CD4-positive, alpha-beta T cell treated with Interleukin-21 for 1 hour (primary cell): Measurements from ENCODE around the gene FBLN1.
"Not testable (repeated sequence)": the region's sequence is repeated elsewhere in the genome, so short reads cannot be mapped to it uniquely, and the experiment has no call there.

ENCODE experiments used
- DNase-seq: peaks from one replicate; pipeline ENCODE4 v3.0.0-alpha.2; 2020

The FBLN1 gene

DNA sequence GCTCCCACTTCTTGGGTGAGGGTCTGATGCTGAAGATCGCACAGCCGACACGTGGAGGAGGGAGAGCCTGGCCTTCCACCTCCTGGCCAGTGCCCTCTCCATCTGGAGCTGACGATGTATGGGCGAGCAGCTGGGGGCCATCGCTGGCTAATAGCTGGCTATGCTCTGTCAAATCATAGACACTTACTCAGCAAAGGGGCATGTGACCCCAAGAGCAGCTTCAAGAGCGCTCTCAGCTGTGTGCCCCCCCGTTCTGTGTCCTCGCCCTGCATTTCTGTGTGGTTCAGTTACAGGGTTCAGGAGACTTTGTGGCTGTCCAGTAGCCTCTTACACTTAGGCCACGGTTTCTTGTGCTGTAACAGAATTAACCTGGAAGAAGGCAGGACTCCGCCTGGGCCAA, 26.4 kb downstream of the FBLN1 start:
- no peak for DNase-seq

DNA sequence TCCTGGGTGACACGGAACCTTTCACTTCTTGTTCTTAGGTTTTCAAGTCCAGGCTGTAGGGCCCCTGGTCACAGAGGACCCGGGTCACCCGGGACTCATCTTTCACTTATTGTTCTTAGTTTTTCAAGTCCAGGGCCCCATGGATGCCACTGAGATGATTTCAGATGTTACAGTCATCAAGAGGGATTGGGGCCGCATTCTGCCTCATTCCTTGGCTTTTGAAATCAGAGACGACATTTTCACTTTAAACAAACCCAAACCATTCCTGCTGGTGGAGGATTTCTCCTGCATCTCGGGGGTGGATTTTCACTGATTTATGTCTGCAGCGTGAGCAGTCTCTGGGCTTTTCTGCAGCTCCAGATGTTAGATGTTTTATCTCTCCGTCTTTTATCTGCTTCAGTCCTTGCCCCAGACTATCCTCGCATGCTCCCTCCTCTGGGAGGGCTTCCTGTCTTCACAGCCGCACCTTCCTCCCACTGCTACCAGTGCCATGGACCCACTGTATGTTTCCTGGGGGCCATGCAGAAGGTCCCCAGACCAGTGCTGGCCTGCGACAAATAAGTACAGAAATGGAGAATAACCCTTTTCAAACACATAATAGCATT, 27.4 kb downstream of the FBLN1 start:
- DNase-seq = no peak

DNA sequence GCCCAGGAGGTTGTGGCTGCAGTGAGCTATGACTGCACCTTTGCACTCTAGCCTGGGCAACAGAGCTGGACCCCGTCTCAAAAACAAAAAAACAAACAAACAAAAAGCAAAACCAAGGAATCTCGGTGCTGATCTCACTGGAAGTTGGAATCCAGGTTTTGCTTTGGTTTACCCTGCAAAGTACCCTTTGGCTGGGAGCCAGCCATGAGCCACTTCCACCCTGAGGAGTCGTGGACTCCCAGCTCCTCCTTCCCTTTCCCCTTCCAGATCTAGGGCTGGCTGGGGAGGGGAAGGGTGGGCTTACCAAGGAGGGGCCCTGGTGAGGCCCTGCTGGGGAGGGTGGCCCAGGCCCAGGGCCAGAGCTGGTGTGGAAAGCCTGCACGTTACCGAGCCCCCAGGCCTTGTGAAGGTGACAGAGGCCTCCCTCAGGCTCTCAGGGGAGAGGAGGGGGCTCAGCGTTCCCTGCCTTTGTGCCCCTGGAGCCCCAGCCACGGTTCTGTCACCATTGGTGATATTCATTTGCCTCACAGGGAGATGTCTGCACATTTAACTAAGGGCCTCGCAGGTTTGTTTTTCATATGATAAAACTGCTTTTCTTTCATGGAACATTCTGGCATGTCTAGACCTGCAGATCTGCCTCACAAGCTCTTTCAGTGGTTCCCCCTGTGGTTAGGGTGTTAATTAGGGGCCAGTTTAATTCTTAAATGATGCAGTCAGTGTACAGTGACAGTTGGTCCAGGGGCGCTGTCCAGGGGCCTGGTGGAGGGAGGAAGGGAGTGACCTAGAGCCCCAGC, 29.0 kb downstream of the FBLN1 start:
- no peak for DNase-seq

DNA sequence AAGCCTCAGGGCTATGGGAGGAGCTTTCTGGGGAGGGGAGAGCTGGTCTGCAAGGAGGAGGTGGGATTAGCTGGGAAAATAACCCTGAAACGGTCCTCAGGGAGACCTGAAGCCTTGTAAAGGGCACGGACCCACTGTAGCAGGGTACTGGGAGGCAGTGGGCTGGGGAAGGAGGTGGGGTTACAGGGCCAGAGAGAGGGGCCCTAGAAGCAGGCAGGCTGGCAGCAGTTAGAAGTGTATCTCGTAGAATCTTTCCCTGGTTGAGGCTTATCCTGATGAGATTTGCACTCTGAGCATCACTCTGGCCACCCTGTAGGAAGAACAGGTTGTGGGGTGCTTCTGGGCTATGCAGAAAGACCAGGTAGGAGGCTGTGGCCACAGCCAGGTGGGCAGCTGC, 29.6 kb downstream of the FBLN1 start:
- DNase-seq = no peak

DNA sequence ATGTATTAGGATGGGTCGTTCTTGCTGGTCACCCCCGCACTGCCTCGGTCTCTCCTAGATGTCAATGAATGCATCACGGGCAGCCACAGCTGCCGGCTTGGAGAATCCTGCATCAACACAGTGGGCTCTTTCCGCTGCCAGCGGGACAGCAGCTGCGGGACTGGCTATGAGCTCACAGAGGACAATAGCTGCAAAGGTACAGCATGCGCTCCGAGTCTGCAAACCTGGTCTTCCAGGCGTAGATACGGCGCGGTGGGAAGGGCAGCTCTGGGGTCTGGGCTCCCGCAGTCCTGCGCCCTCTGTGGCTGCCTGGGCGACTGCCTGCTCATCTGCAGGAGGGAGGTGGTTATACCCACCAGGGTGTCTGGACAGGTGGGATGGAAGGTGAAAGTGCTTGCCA, 31.0 kb downstream of the FBLN1 start:
- DNase-seq = no peak

DNA sequence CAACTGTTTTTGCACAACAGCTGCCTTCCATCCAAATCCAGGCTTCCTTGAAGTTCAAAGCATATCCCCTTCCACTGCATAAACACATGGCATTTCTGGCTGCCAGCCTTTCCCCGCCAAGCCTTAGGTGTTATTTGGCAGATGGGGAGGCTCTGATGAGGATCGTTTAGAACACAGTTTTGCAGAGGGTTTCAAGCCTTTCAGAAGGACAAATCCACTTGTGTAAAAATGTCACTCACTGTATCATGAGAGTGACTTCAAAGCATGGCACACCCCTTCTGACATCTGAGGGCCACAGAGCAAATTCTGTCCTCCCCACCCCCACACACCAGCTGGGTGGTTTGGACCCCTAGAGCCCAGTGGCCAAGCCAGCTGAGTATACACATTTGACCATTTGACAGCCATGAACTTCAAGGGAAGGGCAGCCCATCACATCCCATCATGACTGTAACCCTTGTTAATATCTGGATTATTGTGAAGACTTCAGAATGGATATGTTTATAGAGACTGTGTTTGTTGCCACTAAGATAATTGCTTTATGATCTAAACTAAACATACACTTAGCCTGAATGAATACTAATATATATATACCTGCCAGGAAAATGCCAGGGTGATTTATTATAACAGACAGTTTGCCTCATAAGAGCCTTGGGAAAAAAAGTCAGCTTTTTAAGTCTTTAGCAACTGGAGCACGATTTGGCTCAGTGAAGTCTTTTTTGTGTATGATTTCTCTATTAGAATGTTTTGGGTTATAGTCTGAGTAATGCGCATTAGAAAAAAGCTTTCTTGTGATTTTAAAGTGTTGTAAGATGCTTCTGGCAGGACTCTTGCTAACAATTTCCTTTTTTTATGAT, 31.9 kb downstream of the FBLN1 start:
- no peak for DNase-seq

DNA sequence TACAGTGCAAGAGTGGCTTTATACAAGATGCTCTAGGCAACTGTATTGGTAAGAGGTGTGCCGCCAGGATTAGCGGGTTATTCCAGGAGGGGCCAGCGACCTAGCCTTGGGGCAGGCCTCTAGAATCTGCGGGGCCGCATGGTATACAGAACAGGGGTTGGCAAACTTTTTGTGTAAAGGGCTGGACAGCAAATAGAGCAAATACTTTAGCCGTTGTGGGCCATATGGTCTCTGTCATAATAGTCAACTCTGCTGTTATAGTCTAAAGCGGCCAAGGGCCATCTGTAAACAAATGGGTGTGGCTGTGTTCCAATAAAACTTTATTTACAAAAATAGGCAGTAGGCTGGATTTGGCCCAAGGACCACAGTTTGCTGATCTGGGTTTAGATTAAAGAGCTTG, 32.6 kb downstream of the FBLN1 start:
- no peak for DNase-seq

DNA sequence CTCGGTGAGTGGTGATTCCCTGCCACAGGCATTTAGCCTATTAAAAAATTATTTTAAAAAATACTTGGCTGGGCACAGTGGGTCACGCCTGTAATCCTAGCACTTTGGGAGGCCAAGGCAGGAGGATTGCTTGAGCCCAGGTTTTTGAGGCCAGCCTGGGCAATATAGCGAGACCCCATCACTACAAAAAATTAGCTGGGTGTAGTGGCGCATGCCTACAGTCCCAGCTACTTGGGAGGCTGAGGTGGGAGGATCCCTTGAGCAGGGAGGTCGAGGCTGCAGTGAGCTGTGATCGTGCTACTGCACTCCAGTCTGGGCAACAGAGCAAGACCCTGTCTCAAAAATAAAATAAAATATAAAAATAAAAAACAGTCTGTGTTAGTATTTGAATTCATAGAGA, 33.2 kb downstream of the FBLN1 start:
- not testable (repeated sequence) for DNase-seq

DNA sequence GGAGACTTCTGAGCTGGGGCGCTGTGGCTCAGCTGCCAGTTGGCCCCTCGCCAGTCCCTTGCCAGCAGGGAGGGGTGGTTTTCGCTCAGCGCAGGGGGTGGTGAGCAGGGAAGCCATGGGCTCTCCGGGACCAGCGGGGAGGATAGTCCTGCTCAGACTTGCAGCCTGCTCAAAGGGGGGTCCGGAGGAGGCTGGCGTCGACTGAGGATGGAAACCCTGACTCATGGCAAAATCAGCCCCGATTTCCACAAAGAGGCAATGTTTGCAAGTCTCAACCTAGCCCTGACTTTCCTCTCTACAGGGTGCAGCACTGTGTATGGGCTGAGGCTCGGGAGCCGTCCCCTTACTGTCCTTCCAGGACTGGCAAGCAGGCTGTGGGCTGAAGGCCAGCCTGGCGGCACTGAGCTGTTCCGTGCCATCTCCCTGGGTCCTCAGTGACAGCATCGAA, 35.1 kb downstream of the FBLN1 start:
- no peak for DNase-seq

DNA sequence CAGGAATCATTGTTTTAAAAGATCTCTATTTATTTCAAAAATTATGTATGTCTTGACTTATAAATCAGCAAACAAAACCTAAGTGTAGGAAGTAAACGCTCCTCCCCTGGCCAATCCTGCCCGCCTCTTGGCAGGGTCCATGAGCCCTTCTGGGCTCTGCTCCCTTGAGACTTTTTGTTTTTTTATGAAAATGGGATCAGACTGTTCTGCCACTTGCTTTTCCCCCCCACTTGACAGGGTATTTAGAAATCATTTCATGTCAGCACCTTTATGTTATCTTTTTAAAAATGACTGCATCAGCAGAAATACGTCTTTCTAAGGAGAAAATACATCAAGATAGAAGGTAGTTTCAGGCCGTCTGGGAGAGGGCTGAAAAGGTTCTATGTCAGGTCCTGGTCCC, 35.6 kb downstream of the FBLN1 start:
- no peak for DNase-seq

DNA sequence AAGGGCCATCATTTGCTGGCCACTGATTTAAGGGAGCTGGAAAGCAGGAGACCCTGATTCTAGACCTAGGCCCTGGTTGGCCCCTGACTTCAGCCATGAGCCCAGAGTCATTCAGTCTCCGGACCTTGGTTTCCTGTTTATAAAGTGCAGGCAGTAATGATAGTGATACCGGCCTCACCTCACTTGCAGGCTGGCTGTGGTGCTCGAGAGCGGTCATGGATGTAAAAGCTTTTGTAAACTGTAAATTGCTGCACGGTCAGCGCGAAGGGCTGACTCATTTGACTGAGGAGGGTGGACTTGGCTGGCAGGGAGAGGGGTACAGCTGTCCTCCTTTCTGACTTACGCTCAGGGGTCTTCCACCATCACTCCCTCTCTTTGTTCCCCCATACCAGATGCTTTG, 37.4 kb downstream of the FBLN1 start:
- DNase-seq = no peak

DNA sequence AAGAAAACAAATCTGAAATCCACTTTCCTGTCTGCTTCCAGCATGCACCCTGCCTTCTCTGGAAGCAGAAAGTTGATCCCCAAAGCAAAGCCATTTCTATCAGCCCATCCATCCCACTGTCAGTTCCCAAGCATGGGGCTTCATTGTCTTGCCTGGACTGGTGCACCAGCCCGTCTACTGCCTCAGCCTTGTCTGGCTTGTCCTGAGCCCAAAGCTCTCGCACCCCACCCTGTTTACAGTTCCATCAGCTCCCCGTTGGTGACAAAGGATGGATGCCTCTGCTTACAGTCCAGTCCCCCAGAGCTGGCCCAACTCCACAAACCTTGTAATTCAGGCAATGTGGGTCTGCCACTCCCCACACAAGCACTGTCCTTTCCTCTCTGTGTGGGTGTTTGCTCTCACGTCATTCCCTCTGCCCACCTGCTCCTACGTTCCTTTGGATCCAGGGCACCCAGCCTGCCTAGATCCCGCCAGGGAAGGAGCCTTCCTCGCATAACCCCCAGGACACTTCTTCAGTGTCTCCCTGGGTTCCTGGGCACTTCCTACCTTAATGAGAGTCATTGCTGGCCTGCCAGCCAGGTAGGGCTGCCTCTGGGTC, 38.8 kb downstream of the FBLN1 start:
- DNase-seq = no peak

DNA sequence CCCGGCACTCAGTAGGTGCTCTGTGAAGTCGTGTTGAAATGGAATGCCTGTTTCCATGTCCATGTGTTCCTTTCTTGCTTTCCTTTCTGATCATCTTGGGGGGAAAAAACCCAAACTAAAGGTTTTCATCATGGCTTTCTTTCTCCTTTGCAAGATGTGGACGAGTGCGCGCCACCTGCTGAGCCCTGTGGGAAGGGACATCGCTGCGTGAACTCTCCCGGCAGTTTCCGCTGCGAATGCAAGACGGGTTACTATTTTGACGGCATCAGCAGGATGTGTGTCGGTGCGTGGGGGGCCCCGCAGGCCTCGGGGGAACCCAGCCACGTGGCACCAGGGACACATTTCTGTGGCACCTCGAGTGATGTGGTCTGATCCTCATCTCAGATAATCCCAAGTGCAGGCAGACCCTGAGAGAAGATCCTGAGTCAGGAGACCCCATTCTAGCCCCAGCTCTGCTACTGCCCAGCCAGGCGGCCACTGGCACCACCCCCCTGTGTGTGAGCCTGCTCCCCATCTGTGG, 39.4 kb downstream of the FBLN1 start:
- no peak for DNase-seq

DNA sequence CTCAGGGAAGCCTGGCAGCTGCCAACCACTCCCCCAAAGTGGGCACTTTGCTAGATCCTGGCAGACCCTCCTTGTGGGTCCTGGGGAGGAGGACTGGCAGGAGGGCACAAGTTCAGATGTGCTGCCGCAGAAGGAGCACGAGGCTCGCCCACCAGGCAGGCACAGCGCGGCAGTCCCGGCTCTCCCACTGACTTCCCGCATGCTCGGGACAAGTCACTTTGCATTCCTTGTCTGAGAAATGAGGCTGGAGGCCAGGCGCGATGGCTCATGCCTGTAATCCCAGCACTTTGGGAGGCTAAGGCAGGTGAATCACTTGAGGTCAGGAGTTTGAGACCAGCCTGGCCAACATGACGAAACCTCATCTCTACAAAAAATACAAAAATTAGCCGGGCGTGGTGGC, 40.1 kb downstream of the FBLN1 start:
- not testable (repeated sequence) for DNase-seq

DNA sequence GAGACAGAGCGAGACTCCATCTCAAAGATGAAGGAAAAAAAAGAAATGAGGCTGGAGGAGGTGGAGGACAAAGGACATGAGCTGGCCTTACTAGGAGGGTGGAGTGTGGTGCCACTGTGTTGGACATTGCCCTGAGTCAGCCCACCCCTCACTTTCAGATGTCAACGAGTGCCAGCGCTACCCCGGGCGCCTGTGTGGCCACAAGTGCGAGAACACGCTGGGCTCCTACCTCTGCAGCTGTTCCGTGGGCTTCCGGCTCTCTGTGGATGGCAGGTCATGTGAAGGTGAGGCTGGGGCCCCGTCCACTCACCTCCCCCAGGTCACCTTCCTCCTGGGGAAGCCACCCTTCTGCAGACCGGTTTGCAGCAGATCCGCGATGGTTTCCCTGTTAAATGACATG, 40.6 kb downstream of the FBLN1 start:
- DNase-seq = no peak

DNA sequence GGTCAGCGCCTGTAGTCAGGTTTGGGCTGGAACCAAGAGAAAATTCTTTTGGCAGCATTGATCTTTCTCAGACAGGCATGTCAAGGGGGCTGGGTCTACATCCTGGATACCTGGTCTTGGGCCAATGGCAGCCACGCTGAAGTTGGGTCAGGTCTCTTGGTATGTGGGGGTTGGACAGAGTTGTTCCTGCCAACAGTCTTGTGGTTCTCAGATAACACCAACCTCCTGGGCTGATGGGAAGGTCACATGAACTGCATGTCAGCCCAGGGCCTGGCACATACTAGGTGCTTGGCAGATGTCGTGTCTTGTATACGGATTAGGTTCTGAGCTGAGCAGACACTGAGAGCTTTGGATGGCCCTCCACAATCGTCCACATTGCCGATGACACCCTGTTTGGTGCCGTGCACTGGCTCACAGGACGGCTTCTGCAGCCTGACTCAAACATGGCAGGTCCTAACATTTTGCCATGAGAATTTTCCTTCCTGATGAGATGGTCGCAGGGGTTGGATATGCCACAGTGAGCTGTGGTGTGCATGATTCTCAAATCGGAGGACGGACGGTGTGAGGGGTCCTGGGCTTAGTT, 42.0 kb downstream of the FBLN1 start:
- DNase-seq = no peak

DNA sequence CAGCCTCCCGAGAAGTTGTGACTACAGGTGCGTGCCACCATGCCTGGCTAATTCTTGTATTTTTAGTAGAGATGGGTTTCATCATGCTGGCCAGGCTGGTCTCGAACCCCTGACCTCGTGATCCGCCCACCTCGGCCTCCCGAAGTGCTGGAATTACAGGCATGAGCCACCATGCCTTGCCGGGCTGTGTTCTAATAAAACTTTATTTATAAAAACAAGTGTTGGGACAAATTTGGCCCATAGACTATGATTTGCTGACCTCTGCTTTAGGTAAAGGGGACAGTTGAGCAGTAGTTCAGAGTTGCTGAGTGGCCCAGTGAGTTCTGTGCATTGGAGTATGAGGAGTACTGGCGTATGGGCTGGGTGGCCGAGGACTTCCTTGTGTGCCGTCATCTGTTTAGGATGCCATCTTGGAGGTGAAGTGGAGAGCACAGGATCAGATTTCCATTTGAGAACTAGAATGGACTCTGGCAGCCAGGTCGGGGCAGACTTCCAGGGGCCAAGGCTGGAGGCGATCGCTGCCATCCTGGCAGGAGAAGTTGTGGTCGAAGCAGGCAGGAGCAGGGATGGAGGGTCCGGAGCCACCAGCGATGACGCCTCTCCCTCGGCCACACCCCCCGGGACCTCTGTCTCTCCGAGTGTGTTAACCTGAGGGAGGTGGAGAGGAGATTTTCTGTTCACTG, 43.8 kb downstream of the FBLN1 start:
- no peak for DNase-seq

DNA sequence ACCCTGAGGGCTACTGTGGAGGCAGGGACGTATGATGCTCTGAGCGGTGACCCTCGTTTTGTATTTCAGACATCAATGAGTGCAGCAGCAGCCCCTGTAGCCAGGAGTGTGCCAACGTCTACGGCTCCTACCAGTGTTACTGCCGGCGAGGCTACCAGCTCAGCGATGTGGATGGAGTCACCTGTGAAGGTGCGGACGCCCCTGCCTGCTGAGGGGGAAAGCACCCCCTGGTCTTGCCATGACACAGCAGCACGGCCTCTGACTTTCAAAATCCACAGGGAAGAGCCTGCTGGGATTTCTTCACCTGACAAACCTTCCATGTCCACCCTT, 44.3 kb downstream of the FBLN1 start:
- no peak for DNase-seq

DNA sequence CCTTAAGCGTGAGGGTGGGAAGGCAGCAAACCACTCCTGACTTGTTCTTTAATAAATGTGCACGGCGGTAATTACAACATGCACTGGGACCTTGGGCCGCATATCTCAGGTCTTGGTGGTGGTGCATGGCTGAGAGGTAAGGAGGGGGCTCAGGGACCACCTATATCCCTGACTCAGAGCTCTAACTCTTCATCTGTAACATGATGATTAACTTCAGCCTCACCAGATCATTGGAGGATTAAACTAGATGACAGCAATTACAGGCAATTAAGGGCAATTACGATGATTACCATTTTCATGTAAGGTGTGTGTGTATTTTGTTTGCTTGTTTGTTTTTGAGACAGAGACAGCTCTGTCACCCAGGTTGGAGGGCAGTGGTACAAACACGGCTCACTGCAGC, 45.0 kb downstream of the FBLN1 start:
- no peak for DNase-seq

DNA sequence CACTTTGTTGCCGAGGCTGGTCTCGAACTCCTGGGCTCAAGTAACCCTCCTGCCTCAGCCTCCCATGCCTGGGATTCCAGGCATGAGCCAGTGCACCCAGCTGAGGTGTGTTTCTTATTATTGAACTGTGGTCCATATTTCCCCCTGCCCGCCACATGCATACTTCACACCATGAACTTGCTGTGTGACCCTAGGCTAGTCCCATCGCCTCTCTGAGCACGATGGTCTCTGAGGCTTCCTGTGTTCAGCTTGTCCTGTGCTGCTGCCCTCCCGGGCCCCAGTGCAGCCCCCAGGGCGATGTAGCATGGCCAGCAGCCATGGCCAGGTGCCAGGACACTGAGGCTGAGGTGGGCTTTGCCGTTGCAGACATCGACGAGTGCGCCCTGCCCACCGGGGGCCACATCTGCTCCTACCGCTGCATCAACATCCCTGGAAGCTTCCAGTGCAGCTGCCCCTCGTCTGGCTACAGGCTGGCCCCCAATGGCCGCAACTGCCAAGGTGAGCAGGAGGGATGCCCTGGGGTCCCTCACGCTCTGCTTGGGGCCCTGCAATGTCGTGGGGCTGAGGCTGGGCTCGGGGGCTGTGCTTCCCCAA, 45.7 kb downstream of the FBLN1 start:
- no peak for DNase-seq

DNA sequence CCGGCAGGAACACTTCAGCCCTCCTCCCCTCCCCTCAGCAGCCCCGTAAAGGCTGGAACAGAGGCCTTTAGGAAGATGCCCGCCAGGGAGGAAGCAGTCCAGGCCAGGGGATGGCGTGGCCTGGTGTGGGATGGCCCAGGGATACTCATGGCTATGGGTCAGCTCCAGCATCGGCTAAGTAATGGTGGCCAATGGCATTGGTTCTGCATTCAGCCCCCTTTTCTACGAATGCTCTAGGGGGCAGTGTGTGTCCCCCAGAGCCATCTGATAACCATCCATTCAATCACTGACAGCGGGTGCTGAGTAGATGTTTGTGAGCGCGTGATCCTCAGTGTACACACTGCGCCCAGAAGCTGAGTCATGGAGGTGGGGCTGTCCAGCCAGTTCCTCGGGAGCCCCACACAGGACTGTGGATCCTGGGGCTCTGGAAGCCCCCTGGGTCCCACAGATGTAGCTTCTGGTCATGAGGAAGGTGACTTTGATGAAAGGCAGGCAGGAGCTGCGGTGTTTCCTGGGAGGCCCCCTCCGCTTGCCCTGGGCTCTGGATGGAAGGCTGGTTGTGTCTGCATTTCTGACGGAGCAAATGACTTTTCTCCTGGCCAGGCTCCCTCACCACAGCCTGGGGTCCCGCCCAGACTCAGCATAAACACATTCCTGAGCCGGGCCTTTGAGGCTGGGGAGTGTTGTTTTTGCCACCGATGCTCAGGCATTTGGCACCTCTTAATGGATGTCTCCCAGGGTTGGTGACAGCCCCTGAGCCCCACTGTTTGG, 46.5 kb downstream of the FBLN1 start:
- DNase-seq = no peak
